ENCODE measurements around the gene PLD1.
"Not testable (repeated sequence)": the region's sequence is repeated elsewhere in the genome, so short reads cannot be mapped to it uniquely, and the experiment has no call there.

Gene PLD1, protein sequence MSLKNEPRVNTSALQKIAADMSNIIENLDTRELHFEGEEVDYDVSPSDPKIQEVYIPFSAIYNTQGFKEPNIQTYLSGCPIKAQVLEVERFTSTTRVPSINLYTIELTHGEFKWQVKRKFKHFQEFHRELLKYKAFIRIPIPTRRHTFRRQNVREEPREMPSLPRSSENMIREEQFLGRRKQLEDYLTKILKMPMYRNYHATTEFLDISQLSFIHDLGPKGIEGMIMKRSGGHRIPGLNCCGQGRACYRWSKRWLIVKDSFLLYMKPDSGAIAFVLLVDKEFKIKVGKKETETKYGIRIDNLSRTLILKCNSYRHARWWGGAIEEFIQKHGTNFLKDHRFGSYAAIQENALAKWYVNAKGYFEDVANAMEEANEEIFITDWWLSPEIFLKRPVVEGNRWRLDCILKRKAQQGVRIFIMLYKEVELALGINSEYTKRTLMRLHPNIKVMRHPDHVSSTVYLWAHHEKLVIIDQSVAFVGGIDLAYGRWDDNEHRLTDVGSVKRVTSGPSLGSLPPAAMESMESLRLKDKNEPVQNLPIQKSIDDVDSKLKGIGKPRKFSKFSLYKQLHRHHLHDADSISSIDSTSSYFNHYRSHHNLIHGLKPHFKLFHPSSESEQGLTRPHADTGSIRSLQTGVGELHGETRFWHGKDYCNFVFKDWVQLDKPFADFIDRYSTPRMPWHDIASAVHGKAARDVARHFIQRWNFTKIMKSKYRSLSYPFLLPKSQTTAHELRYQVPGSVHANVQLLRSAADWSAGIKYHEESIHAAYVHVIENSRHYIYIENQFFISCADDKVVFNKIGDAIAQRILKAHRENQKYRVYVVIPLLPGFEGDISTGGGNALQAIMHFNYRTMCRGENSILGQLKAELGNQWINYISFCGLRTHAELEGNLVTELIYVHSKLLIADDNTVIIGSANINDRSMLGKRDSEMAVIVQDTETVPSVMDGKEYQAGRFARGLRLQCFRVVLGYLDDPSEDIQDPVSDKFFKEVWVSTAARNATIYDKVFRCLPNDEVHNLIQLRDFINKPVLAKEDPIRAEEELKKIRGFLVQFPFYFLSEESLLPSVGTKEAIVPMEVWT

GRCh38 chr3:171809861-171810628 is at the start of gene PLD1:
PLD1 (minus strand) TSS chr3:171810483; CDS start chr3:171738051, 72,432 bp downstream.
- DNase-seq (ENCODE audit: low spot score), result peak; percentile 62

- DNase-seq (ENCODE audit: low spot score), result not testable (repeated sequence)
Observed at GRCh38 chr3:171858770-171859169, 48.5 kb upstream of the PLD1 start.

GRCh38 chr3:171854649-171855305 is 44.5 kb upstream of the PLD1 start:
- no peak for DNase-seq (ENCODE audit: low spot score)

DNA sequence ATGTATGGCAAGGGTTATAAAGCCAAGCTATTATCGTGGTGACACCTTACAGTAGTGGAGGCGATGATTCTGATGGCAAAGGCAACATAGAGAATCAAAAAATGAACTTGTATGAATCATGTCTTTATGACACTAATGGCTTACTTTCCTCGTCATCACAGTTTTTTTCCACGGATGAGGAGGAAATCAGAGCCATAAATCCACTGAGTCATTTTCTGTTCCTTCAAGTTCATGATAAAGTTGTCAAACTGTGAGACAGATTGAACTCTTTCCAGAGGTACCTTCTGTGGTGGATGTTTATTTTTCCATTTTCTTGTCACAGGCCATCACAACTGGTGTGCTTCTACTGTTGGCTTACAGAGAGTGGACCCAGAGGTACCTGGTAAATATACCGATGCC is 41.4 kb upstream of the PLD1 start:
- peak; percentile 93 for DNase-seq (ENCODE audit: low spot score)

DNA sequence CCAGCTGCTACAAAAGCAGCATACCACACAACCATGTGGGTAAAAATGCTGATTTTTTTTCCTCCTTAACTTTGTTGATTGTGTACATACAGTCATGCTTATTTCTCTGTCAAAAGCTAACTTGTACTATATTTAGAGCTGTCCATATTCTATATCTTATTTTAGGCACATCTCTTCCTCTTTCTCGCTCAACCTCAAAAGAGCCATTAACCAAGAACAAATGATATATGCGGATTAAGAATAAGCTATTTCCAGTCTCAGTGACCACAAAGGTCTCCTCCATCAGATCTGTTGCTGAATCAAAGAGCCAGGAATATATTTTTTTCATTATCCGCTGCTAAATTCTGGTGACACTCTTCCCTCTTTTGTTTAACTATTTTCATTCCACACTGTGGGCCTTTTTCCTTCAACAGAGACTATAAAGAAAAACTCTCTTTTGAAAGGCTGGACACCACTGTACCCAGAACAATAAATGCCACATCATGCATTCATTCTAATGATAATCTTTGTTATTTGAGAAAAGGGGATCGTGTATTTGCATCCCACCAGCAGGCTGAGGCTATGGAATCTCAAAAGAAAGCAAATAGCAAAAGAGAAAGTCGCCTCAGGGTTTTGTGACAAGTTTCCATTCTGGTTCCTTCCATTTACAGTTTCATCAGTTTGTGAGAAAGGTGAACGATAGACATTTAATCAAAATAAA is 40.8 kb upstream of the PLD1 start:
- no peak for DNase-seq (ENCODE audit: low spot score)

- DNase-seq (ENCODE audit: low spot score), result no peak
Observed at GRCh38 chr3:171850320-171850959, 40.2 kb upstream of the PLD1 start.

GRCh38 chr3:171849617-171850319 is 39.5 kb upstream of the PLD1 start:
- no peak for DNase-seq (ENCODE audit: low spot score)

- no peak for DNase-seq (ENCODE audit: low spot score)
Observed at GRCh38 chr3:171847595-171848259, 37.4 kb upstream of the PLD1 start.

DNA sequence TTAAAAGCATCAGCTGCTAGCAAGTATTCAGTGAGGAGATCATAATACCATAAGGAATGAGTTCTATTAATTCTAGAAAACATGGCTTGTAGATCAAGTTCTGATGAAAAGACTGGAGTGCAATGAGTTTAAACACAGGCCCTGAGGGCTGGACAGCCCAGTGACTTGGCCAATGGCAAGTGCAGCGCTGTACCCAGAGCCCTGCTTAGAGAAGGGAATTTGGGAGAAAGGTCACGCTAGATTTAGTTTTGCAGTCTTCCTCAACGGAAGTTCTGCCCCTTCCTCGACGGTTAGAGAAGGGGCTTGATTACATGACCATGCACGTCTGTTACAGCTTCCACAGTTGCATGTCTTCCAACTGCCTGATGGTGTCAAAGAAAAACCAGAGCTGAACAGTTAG is 36.9 kb upstream of the PLD1 start:
- no peak for DNase-seq (ENCODE audit: low spot score)

DNA sequence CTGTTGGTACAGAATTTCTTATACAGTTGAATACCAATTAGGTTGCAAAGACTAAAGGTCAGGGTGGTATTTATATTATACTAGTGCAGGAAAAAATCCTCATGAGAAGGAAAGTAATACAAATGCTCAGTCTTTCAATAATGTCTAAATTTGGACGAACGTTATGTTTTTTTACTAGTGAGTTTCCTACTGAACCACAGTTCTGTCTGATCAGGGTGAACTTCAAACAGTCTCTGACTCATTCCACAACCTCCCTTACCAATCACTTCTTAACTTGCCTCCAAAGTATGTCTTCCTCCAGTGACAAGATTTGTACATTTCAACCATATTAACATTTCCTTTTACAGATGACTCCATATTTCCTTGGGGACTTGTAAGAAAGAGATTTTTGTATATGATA is 36.3 kb upstream of the PLD1 start:
- DNase-seq (ENCODE audit: low spot score), result peak; percentile 46

GRCh38 chr3:171845481-171846284 is 35.4 kb upstream of the PLD1 start:
- DNase-seq (ENCODE audit: low spot score), result no peak

DNA sequence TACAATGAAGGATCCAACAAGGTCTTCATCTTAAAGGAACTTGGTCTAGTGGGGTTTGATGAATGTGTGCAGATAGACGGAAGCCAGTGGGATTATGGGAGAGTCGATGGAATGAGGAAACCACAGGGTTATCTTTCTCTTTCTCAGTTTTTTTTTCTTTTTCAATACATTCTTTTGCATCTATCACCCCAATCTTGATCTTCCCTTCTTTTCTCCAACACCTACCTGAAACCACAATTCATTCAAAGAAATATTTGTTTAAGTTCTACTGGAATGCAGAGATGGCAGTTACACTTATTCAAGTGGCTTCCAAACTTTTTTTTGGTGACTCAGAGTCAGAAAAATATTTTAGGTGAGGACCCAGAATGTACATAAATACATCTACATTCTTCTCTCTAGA is 34.6 kb upstream of the PLD1 start:
- DNase-seq (ENCODE audit: low spot score), result no peak

DNA sequence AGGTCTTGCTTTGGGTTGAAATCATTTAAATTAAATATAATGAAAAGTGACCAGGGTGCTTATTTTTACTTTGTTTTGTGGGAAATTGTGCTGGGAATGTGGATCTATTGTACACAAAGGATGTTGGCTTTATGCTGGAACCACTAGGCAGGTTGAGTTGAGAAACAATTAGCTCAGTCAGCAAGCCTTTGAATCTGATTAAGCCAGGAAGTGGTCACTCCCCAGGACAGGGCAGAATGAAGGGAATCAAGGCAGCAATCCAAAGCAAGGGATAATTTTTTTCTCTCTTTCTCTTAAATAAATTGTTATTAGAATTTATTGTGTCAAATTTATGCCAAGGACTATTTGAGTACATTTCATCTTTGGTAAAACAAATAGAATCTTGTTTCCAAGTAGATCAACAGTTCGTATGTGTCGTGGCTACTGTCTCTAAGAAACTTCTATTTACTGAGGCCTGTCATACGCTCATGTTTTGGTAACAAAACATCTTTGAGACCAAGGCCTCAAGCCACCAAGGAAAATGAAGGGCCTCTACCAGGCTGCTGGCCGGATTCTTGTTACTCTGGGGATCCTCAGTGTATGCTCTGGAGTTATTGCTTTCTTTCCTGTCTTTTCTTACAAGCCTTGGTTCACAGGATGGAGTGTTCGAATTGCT is 32.7 kb upstream of the PLD1 start, which contains the start of gene TMEM212:
TMEM212 (plus strand) TSS at position 486 of the 655 bp plus-strand sequence; CDS start at position 521, 35 bp downstream.
- no peak for DNase-seq (ENCODE audit: low spot score)

DNA sequence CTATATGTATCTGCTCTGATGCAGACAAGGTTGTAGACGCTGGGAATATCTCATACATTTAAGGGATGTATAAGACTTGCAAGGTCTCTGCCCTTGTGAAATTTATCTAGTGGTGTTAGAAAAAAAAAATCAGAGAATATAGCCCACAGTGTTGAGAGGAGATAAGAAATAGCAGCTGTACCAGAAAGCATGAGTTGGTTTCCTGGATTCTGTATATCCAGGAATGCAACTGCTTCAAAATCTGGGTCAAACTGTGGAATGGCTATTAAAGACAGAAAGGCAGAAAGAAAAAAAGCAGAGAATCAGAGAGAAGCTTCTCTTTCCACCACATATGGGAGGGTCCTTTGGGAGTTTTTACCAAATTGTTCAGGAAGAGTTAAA is 31.3 kb upstream of the PLD1 start:
- DNase-seq (ENCODE audit: low spot score), result no peak

DNA sequence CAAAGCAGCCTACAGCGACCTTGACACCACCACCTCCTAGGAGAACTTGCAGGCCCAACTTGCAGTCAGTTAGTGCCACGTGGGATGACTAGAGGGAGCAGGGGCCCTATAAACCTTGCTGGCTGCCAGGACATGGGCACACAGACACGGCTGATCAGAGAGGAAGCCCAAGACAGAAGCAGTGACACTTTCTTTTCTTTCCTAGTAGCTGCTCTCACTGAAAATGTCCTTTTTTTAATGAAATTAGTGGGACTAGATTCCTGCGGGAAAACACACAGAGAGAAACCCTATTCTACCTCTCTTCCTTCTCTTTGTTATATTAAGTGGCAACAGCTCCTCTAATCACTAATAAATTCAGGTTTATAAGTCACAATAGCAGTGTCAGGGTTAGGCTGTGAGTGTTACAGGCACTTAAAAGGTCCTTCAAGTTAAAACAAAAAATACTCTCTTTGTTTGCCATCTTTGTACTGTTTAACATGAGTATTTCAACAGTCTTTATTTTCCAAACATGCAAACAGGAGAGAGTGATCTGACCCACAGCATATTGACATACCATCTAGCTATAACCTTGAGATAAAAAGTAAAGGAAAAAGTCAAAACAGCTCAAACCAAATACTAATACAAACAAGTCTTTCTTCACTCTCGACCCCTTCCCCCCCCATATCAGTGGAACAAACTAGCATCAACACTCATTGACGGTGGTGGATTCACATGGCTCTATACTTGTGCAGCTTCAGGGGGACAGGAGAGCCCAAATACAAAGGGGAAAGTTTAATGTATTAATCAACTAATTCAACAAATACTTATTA is 30.7 kb upstream of the PLD1 start:
- no peak for DNase-seq (ENCODE audit: low spot score)

DNA sequence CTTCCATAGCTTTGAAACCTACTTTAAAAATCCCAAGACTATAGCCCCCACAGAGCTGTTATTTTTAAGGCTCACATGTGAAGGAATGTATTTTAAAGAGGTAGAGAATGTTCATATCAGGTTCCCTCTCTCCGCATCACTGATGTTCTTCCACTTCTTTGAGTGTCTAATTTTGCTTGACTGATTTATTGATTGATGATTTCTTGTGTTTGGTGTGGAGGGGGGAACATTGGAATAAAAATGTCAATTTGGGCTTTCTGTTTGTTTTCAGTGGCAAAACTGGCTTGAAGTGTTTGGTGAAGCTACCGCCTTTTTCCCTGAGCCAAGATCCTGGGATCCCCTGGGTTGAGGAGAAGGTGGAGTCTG is 30.1 kb upstream of the PLD1 start:
- DNase-seq (ENCODE audit: low spot score), result no peak

DNA sequence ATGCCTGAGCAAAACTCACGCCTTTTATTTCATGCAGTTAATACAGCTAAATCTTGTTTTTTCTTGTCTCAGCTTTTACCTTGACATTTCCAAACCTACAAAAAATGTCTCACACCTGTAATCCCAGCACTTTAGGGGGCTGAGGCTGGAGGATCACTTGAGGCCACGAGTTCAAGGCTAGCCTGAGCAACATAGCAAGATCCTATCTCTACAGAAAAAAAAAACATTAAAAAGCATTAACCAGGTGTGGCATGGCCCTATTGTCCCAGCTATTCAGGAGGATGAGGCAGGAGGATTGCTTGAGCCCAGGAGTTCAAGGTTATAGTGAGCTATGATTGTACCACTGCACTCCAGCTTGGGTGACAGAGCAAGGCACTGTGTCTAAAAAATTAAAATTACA is 29.0 kb upstream of the PLD1 start:
- DNase-seq (ENCODE audit: low spot score), result no peak
